Stimulated activated CD8-positive, alpha-beta memory T cell treated with anti-CD3 and anti-CD28 coated beads, Interleukin-4, amount 100 ng/mL, for 24 hours (primary cell): ENCODE results near the gene KCNQ1.

Source experiments
- DNase-seq: peaks from one replicate; pipeline ENCODE4 v3.0.0-alpha.2; 2020; ENCODE audit warnings: low read depth

The KCNQ1 gene

GRCh38 chr11:2714463-2714800 lies 269.6 kb downstream of the KCNQ1 start:
- no peak for DNase-seq

- DNase-seq, result no peak
These were observed 270.1 kb downstream of the KCNQ1 start for GRCh38 chr11:2714871-2715270.

GRCh38 chr11:2715716-2716350 lies 271.0 kb downstream of the KCNQ1 start:
- DNase-seq, result no peak

GRCh38 chr11:2716376-2717095 lies 271.7 kb downstream of the KCNQ1 start:
- DNase-seq, result no peak

- no peak for DNase-seq
These were observed 272.9 kb downstream of the KCNQ1 start for GRCh38 chr11:2717561-2718325.

- DNase-seq, result no peak
These were observed 274.1 kb downstream of the KCNQ1 start for GRCh38 chr11:2718817-2719438.

GRCh38 chr11:2719831-2720590 lies 275.2 kb downstream of the KCNQ1 start:
- DNase-seq, result no peak

GRCh38 chr11:2721210-2721916 lies 276.6 kb downstream of the KCNQ1 start:
- DNase-seq, result no peak

GRCh38 chr11:2722955-2723354 lies 278.1 kb downstream of the KCNQ1 start:
- no peak for DNase-seq

- DNase-seq, result no peak
These were observed 279.3 kb downstream of the KCNQ1 start for GRCh38 chr11:2724104-2724503.

GRCh38 chr11:2724653-2725367 lies 280.0 kb downstream of the KCNQ1 start:
- DNase-seq, result no peak

- no peak for DNase-seq
These were observed 280.8 kb downstream of the KCNQ1 start for GRCh38 chr11:2725368-2726300.

GRCh38 chr11:2726964-2727363 lies 282.2 kb downstream of the KCNQ1 start:
- no peak for DNase-seq

GRCh38 chr11:2728128-2728662 lies 283.4 kb downstream of the KCNQ1 start:
- no peak for DNase-seq

GRCh38 chr11:2728663-2729332 lies 284.0 kb downstream of the KCNQ1 start:
- DNase-seq, result no peak

GRCh38 chr11:2729841-2730240 lies 285.0 kb downstream of the KCNQ1 start:
- DNase-seq, result no peak

- no peak for DNase-seq
These were observed 285.7 kb downstream of the KCNQ1 start for GRCh38 chr11:2730272-2731129.
